CD14-positive monocyte (primary cell): ENCODE measurements around the gene ST3GAL5. TPM values are rescaled to one million over a fixed set of nuclear protein-coding genes. Genes with fewer than 3 reads are reported as not detected.

Source experiments
- DNase-seq, 3 donors: peaks; one replicate each; pipeline ENCODE4 v3.0.0-alpha.2; 2011 to 2022
- H2AFZ ChIP-seq: 2 replicates; pipeline ENCODE4 v1.6.0; 2012; ENCODE audit warnings: mild to moderate bottlenecking, low read depth, low read length, inconsistent platforms; ENCODE audit not compliant: insufficient read depth, poor library complexity, severe bottlenecking
- H3K27ac ChIP-seq, 2 donors: 1 replicate in 1 of 2; 2 replicates in 1 of 2; pipeline ENCODE4 v1.5.1; 2012 to 2013; ENCODE audit warnings: low read length in 2 of 2, control low read depth in 1 of 2, inconsistent platforms in 1 of 2, low read depth in 1 of 2, mild to moderate bottlenecking in 1 of 2
- H3K27me3 ChIP-seq, 2 donors: one replicate each; pipeline versions ENCODE4 v1.6.0 to v1.6.1; 2011 to 2013; ENCODE audit warnings: low read length in 2 of 2; ENCODE audit not compliant: control insufficient read depth in 2 of 2, insufficient read depth in 2 of 2
- H3K36me3 ChIP-seq, 2 donors: replicated peaks in 1 of 2; 1 replicate in 1 of 2; 2 replicates in 1 of 2; pipeline versions ENCODE4 v1.5.1 to v1.6.1; 2012 to 2013; ENCODE audit warnings: low read length in 2 of 2, control low read depth in 1 of 2, inconsistent platforms in 1 of 2, mild to moderate bottlenecking in 1 of 2; ENCODE audit not compliant: insufficient read depth in 2 of 2, control insufficient read depth in 1 of 2
- H3K4me1 ChIP-seq, 2 donors: 1 replicate in 1 of 2; 2 replicates in 1 of 2; pipeline versions ENCODE4 v1.5.1 to v1.6.1; 2012 to 2013; ENCODE audit warnings: low read length in 2 of 2, control low read depth in 1 of 2, inconsistent platforms in 1 of 2, mild to moderate bottlenecking in 1 of 2, moderate library complexity in 1 of 2; ENCODE audit not compliant: insufficient read depth in 2 of 2, control insufficient read depth in 1 of 2
- H3K4me2 ChIP-seq: replicated peaks from 2 replicates; pipeline ENCODE3; 2012; ENCODE audit warnings: low read length, moderate library complexity, mild to moderate bottlenecking; ENCODE audit not compliant: poor library complexity, severe bottlenecking; ENCODE audit errors: extremely low read depth
- H3K4me3 ChIP-seq, 3 experiments: fragments of 200-600 bp in 1 of 3; sonication (generic) in 1 of 3; replicated peaks in 1 of 3; 1 replicate in 2 of 3; 2 replicates in 1 of 3; pipeline ENCODE4 v1.5.1; 2011 to 2013; ENCODE audit warnings: low read length in 3 of 3, mild to moderate bottlenecking in 3 of 3, control low read depth in 2 of 3, low read depth in 2 of 3, inconsistent platforms in 1 of 3, moderate library complexity in 1 of 3
- H3K79me2 ChIP-seq: 2 replicates; pipeline ENCODE4 v1.6.0; 2012; ENCODE audit warnings: mild to moderate bottlenecking, control low read depth, inconsistent platforms, low read length, moderate library complexity; ENCODE audit not compliant: insufficient read depth
- H3K9ac ChIP-seq: 2 replicates; pipeline ENCODE4 v1.6.0; 2017; ENCODE audit warnings: low read length, mild to moderate bottlenecking; ENCODE audit not compliant: insufficient read depth, poor library complexity, severe bottlenecking
- H3K9me3 ChIP-seq, 2 donors: replicated peaks in 1 of 2; 1 replicate in 1 of 2; 2 replicates in 1 of 2; pipeline versions ENCODE4 v1.5.1 to v1.6.1; 2012 to 2013; ENCODE audit warnings: low read length in 2 of 2, control low read depth in 1 of 2; ENCODE audit not compliant: control insufficient read depth in 1 of 2, insufficient read depth in 1 of 2
- H4K20me1 ChIP-seq: 2 replicates; pipeline ENCODE4 v1.6.0; 2012; ENCODE audit warnings: mild to moderate bottlenecking, low read length, control low read depth, moderate library complexity; ENCODE audit not compliant: insufficient read depth
- H3K27ac Mint-ChIP-seq, 7 donors: one replicate each; pipeline ENCODE4 v1.8.0; 2020; ENCODE audit warnings: mild to moderate bottlenecking in 7 of 7, mixed read lengths in 7 of 7, moderate library complexity in 6 of 7, inconsistent platforms in 2 of 7
- H3K27me3 Mint-ChIP-seq, 3 donors: one replicate each; pipeline ENCODE4 v1.8.0; 2021 to 2022; ENCODE audit warnings: low read depth in 3 of 3, mild to moderate bottlenecking in 3 of 3, mixed read lengths in 3 of 3, moderate library complexity in 3 of 3, inconsistent platforms in 1 of 3
- H3K36me3 Mint-ChIP-seq, 2 donors: one replicate each; pipeline ENCODE4 v1.8.0; 2020; ENCODE audit warnings: mixed read lengths in 2 of 2, inconsistent platforms in 1 of 2, mild to moderate bottlenecking in 1 of 2
- H3K4me1 Mint-ChIP-seq: one replicate; pipeline ENCODE4 v1.8.0; 2020; ENCODE audit warnings: mild to moderate bottlenecking, mixed read lengths
- H3K4me3 Mint-ChIP-seq, 2 donors: one replicate each; pipeline ENCODE4 v1.8.0; 2020; ENCODE audit warnings: mild to moderate bottlenecking in 2 of 2, mixed read lengths in 2 of 2, moderate library complexity in 1 of 2
- H3K9me3 Mint-ChIP-seq, 7 donors: one replicate each; pipeline ENCODE4 v1.8.0; 2020 to 2022; ENCODE audit warnings: mixed read lengths in 7 of 7, mild to moderate bottlenecking in 6 of 7, moderate library complexity in 6 of 7, inconsistent platforms in 2 of 7
- CTCF ChIP-seq: fragments of 200-600 bp; IDR thresholded peaks from one replicate; pipeline ENCODE4 v1.8.0; 2022; ENCODE audit warnings: antibody characterized with exemption, mild to moderate bottlenecking
- WGBS: methylation state at CpG from one replicate; pipeline ENCODE4 v1.1.5; 2013; ENCODE audit warnings: missing lambda C conversion rate; ENCODE audit not compliant: insufficient coverage; 5-methylcytosine and 5-hydroxymethylcytosine counted together
- intact Hi-C, 2 donors: fragments of 100-400 bp; cut with micrococcal nuclease; formaldehyde crosslinking; loops; one replicate each; pipeline versions ENCODE4 v1.15.0 to v1.15.1; 2023
- polyA plus RNA-seq, 3 donors: library from polyadenylated mRNA; depleted of rRNA in 1 of 3; unstranded in 2 of 3; stranded (reverse) in 1 of 3; fragments of 300-500 nt in 2 of 3; fragments of >200 nt in 1 of 3; fragmentation: Illumina TruSeq in 2 of 3; gene quantifications; 1 replicate in 2 of 3; 2 replicates in 1 of 3; pipeline ENCODE4 v1.2.3, GENCODE V29; 2012 to 2021

The ST3GAL5 gene
- polyA plus RNA-seq, 3 donors, result 14.0 to 51.2 (median 19.5) TPM

DNA sequence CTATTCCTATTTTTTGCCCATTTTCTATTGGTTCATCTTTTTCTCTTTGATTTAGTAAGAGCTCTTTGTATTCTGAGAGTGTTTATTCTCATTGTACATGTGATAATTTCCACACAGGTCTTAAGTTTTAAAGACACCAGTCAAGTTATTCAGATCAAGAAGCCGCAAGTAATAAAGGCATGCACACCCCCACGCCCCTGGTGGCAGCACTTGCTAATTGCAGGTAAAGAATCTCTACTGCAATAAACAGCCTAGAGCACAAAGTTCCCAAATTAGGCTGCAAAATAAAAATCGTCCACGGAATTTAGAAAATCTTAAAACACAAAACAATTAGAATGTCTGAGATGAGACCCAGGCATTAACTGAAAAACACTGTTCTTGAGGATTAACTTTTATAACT lies 45.2 kb downstream of the ST3GAL5 start:
- no peak overlapping the region for H2AFZ ChIP-seq
- H3K36me3 Mint-ChIP-seq, result peaks cover 80 to 87% of the 10 kb centered on the region in 2 donors
- WGBS, result no CpG with 5 or more reads among the region's 4 CpGs
- peaks cover 61 to 98% of the 10 kb centered on the region in 2 donors for H3K36me3 ChIP-seq
- H3K27me3 Mint-ChIP-seq, result peaks cover 0 to 3% (median 0%) of the 10 kb centered on the region in 3 donors
- intact Hi-C loops, result no loop called here
- no peak overlapping the region for H3K4me3 ChIP-seq
- no peaks in the 10 kb centered on the region for H3K9me3 ChIP-seq
- no peak overlapping the region for H3K4me2 ChIP-seq
- peak; percentile 55 for TF ChIP-seq CTCF
- H3K27ac Mint-ChIP-seq, result no peak overlapping the region
- H3K79me2 ChIP-seq, result no peaks in the 10 kb centered on the region
- no peak overlapping the region for H3K9ac ChIP-seq
- H4K20me1 ChIP-seq, result no peaks in the 10 kb centered on the region
- peaks cover 0 to 3% (median 0%) of the 10 kb centered on the region in 7 donors for H3K9me3 Mint-ChIP-seq
- H3K27me3 ChIP-seq, result no peaks in the 10 kb centered on the region
- no peak overlapping the region for H3K4me3 Mint-ChIP-seq
- DNase-seq, result no peak
- no peak overlapping the region for H3K27ac ChIP-seq
- H3K4me1 Mint-ChIP-seq, result peaks cover 10% of the 10 kb centered on the region
- H3K4me1 ChIP-seq, result no peaks in the 10 kb centered on the region

GRCh38 chr2:85840091-85840490 lies 48.7 kb downstream of the ST3GAL5 start:
- Histone ChIP-seq H3K4me2 (no peak overlapping the region), H4K20me1 (no peaks in the 10 kb centered on the region), H3K27me3 (no peaks in the 10 kb centered on the region), H3K79me2 (no peaks in the 10 kb centered on the region), H3K4me1 (no peaks in the 10 kb centered on the region), H3K4me3 (no peak overlapping the region), H2AFZ (no peak overlapping the region), H3K9me3 (no peaks in the 10 kb centered on the region), H3K36me3 (peaks cover 37 to 64% of the 10 kb centered on the region in 2 donors), H3K27ac (no peak overlapping the region), H3K9ac (no peak overlapping the region)
- DNase-seq, result no peak
- Mint-ChIP-seq H3K27me3 (peaks cover 0 to 2% (median 0%) of the 10 kb centered on the region in 3 donors), H3K4me3 (no peak overlapping the region), H3K4me1 (peaks cover 7% of the 10 kb centered on the region), H3K36me3 (peaks cover 52 to 62% of the 10 kb centered on the region in 2 donors), H3K9me3 (peaks cover 0 to 4% (median 2%) of the 10 kb centered on the region in 7 donors), H3K27ac (peak overlapping the region in 2 of 7 donors; percentile 44 to 62)
- 74% methylated on average over 5 of the region's 9 CpGs for WGBS
- no peak for TF ChIP-seq CTCF
- intact Hi-C loops, result no loop called here
